GM10266 (cell line): Measurements from ENCODE around the gene FOXJ3.
A peak's percentile ranks its signal among the peaks of the same experiment; 100 is the strongest.

Experiments
- DNase-seq: peaks from one replicate; pipeline ENCODE4 v3.0.0; 2012; ENCODE audit errors: extremely low spot score
- CTCF ChIP-seq: IDR thresholded peaks from 2 replicates; pipeline ENCODE4 v1.5.1; 2012; ENCODE audit warnings: mild to moderate bottlenecking, low read depth; ENCODE audit not compliant: control insufficient read depth, insufficient read depth; ENCODE audit errors: missing control alignments

The FOXJ3 gene

GRCh38 chr1:42334240-42335049 is 590 bp downstream of the FOXJ3 start:
- DNase-seq, result peak; percentile 65
- peak; percentile 34 for TF ChIP-seq CTCF

GRCh38 chr1:42333662-42334239 is 1.3 kb downstream of the FOXJ3 start:
- TF ChIP-seq CTCF, result no peak

GRCh38 chr1:42332877-42333276 is 2.2 kb downstream of the FOXJ3 start:
- no peak for TF ChIP-seq CTCF
- DNase-seq, result no peak

More at GRCh38 chr1:42333662-42334239, 1.3 kb downstream of the FOXJ3 start:
- no peak for DNase-seq

- no peak for TF ChIP-seq CTCF
- no peak for DNase-seq
These were observed 4.8 kb downstream of the FOXJ3 start for GRCh38 chr1:42330215-42330614.

GRCh38 chr1:42328916-42329496 is 6.0 kb downstream of the FOXJ3 start:
- TF ChIP-seq CTCF, result no peak
- DNase-seq, result no peak

- DNase-seq, result no peak
- TF ChIP-seq CTCF, result no peak
These were observed 6.9 kb downstream of the FOXJ3 start for GRCh38 chr1:42328047-42328625.
